Upper lobe of left lung (tissue), 6 donors: ENCODE measurements around the gene AOX1. TPM values are rescaled to one million over a fixed set of nuclear protein-coding genes. Genes with fewer than 3 reads are reported as not detected.
"Not testable (repeated sequence)": the region's sequence is repeated elsewhere in the genome, so short reads cannot be mapped to it uniquely, and the experiment has no call there.

Source experiments
- ATAC-seq, 2 donors: fragments of 200-7000 bp; cut with Tn5 transposase; one replicate each; pipeline ENCODE4 v1.9.1; 2022; ENCODE audit warnings: mild to moderate bottlenecking in 2 of 2, moderate library complexity in 2 of 2; ENCODE audit not compliant: low FRiP score in 2 of 2
- DNase-seq, 2 donors: peaks; one replicate each; pipeline ENCODE4 v3.0.0-alpha.2; 2019 to 2020
- H3K27ac ChIP-seq, 4 donors: fragments of 200-600 bp; sonication (generic); one replicate each; pipeline ENCODE4 v1.5.1; 2016 to 2019
- H3K27me3 ChIP-seq, 4 donors: fragments of 200-600 bp; sonication (generic); one replicate each; pipeline ENCODE4 v1.5.1; 2017 to 2019
- H3K36me3 ChIP-seq, 4 donors: fragments of 200-600 bp; sonication (generic); one replicate each; pipeline ENCODE4 v1.5.1; 2016 to 2019
- H3K4me1 ChIP-seq, 4 donors: fragments of 200-600 bp; sonication (generic); one replicate each; pipeline ENCODE4 v1.5.1; 2018 to 2019
- H3K4me3 ChIP-seq, 4 donors: fragments of 200-600 bp; sonication (generic); one replicate each; pipeline ENCODE4 v1.5.1; 2017 to 2019; ENCODE audit warnings: mild to moderate bottlenecking in 2 of 4, moderate library complexity in 1 of 4
- H3K9me3 ChIP-seq, 4 donors: fragments of 200-600 bp; sonication (generic); one replicate each; pipeline ENCODE4 v1.5.1; 2018 to 2019
- CTCF ChIP-seq, 6 experiments: fragments of 450-650 bp in 4 of 6; fragments of 200-600 bp in 2 of 6; sonication (generic) in 2 of 6; IDR thresholded peaks; one replicate each; pipeline ENCODE4 v1.5.1; 2016 to 2019; ENCODE audit warnings: antibody characterized with exemption in 6 of 6
- EP300 ChIP-seq, 4 donors: sonication (generic); formaldehyde crosslinking; IDR thresholded peaks; one replicate each; pipeline ENCODE4 v1.5.1; 2017; ENCODE audit warnings: antibody characterized with exemption in 4 of 4, control low read depth in 2 of 4
- POLR2A ChIP-seq, 4 donors: fragments of 450-650 bp; IDR thresholded peaks; one replicate each; pipeline ENCODE4 v1.5.1; 2016 to 2017; ENCODE audit warnings: antibody characterized with exemption in 4 of 4, mild to moderate bottlenecking in 2 of 4
- POLR2AphosphoS5 ChIP-seq, 2 donors: sonication (generic); formaldehyde crosslinking; IDR thresholded peaks; one replicate each; pipeline ENCODE4 v1.5.1; 2017; ENCODE audit warnings: antibody characterized with exemption in 2 of 2
- WGBS, 2 donors: methylation state at CpG; one replicate each; pipeline ENCODE4 v1.1.5; 2017 to 2018; 5-methylcytosine and 5-hydroxymethylcytosine counted together
- total RNA-seq, 6 donors: library from RNA; depleted of rRNA in 4 of 6; stranded (reverse); fragments of >200 nt in 4 of 6; gene quantifications; one replicate each; pipeline versions ENCODE4 v1.1.0 to v1.2.1, GENCODE V29; 2016 to 2021
- donor health status: DM: no; HTN: no; CAD: no; lungs with moderate emphysema.
- donor health status: DM: no; HTN: yes; CAD: no; lungs with severe emphysema.

The AOX1 gene
- total RNA-seq = 10 to 100 TPM in 5 of 6 donors, 1 to 10 TPM in 1; 8.7 to 49.0 (median 27.5) TPM

GRCh38 chr2:200585730-200586643 lies at the start of gene AOX1:
AOX1 (plus strand) TSS chr2:200586014; CDS start chr2:200586109, 95 bp downstream.
- WGBS, 2 donors = 1 to 8% methylated on average over 22 to 58 of the region's 62 CpGs
- peaks cover 4 to 14% (median 8%) of the 10 kb centered on the region in 4 donors for H3K4me1 ChIP-seq
- H3K9me3 ChIP-seq = no peaks in the 10 kb centered on the region
- H3K4me3 ChIP-seq = peak within 1 kb of the TSS; percentile 2 to 58 (median 49)
- peak; percentile 44 to 89 for DNase-seq
- peak within 1 kb of the TSS; percentile 29 to 72 (median 62) for H3K27ac ChIP-seq
- no peaks in the 10 kb centered on the region for H3K36me3 ChIP-seq
- peaks cover 0 to 2% (median 0%) of the 10 kb centered on the region in 4 donors for H3K27me3 ChIP-seq
- TF ChIP-seq CTCF (IDR thresholded peaks at IDR 0.05) (no peak), POLR2AphosphoS5 (IDR thresholded peaks at IDR 0.05) (no peak), EP300 (IDR thresholded peaks at IDR 0.05) (no peak), POLR2A (IDR thresholded peaks at IDR 0.05) (no peak)
- ATAC-seq = peak; percentile 74 to 91

GRCh38 chr2:200538139-200538538 lies 47.7 kb upstream of the AOX1 start:
- TF ChIP-seq EP300 (IDR thresholded peaks at IDR 0.05) = no peak
- TF ChIP-seq POLR2A (IDR thresholded peaks at IDR 0.05) = no peak
- no peak for TF ChIP-seq CTCF (IDR thresholded peaks at IDR 0.05)
- no peak for TF ChIP-seq POLR2AphosphoS5 (IDR thresholded peaks at IDR 0.05)
- ATAC-seq = no peak
- Histone ChIP-seq H3K4me3 (no peak overlapping the region), H3K27me3 (no peaks in the 10 kb centered on the region), H3K9me3 (no peaks in the 10 kb centered on the region), H3K27ac (no peak overlapping the region), H3K4me1 (no peaks in the 10 kb centered on the region), H3K36me3 (peaks cover 0 to 6% (median 0%) of the 10 kb centered on the region in 4 donors)
- DNase-seq = no peak
- WGBS, 2 donors = 93 to 100% methylated on average over 1 of the region's 1 CpG

GRCh38 chr2:200540793-200541192 lies 45.0 kb upstream of the AOX1 start:
- no peaks in the 10 kb centered on the region for H3K9me3 ChIP-seq
- DNase-seq = no peak
- TF ChIP-seq POLR2AphosphoS5 (IDR thresholded peaks at IDR 0.05) (no peak), EP300 (IDR thresholded peaks at IDR 0.05) (no peak), CTCF (IDR thresholded peaks at IDR 0.05) (no peak), POLR2A (IDR thresholded peaks at IDR 0.05) (no peak)
- H3K4me1 ChIP-seq = no peaks in the 10 kb centered on the region
- H3K27ac ChIP-seq = no peak overlapping the region
- H3K27me3 ChIP-seq = no peaks in the 10 kb centered on the region
- H3K4me3 ChIP-seq = no peak overlapping the region
- no peak for ATAC-seq
- H3K36me3 ChIP-seq = peaks cover 0 to 7% (median 0%) of the 10 kb centered on the region in 4 donors

GRCh38 chr2:200566596-200566995 lies 19.2 kb upstream of the AOX1 start:
- not testable (repeated sequence) for H3K9me3 ChIP-seq, H3K36me3 ChIP-seq, H3K27me3 ChIP-seq, ATAC-seq, H3K27ac ChIP-seq, H3K4me3 ChIP-seq, H3K4me1 ChIP-seq
- 90 to 96% methylated on average over 10 to 12 of the region's 12 CpGs for WGBS, 2 donors
- peak in 1 of 2 donors; percentile 61 for DNase-seq

GRCh38 chr2:200567932-200568331 lies 17.9 kb upstream of the AOX1 start:
- no peak for ATAC-seq
- no peak for DNase-seq
- H3K4me3 ChIP-seq = no peak overlapping the region

More at GRCh38 chr2:200567932-200568331, 17.9 kb upstream of the AOX1 start:
- Histone ChIP-seq H3K27ac (no peak overlapping the region), H3K4me1 (no peaks in the 10 kb centered on the region), H3K27me3 (no peaks in the 10 kb centered on the region), H3K36me3 (no peaks in the 10 kb centered on the region), H3K9me3 (no peaks in the 10 kb centered on the region)
- WGBS, 2 donors = 93 to 99% methylated on average over 3 of the region's 3 CpGs
- TF ChIP-seq POLR2A (IDR thresholded peaks at IDR 0.05) (no peak), CTCF (IDR thresholded peaks at IDR 0.05) (no peak), EP300 (IDR thresholded peaks at IDR 0.05) (no peak), POLR2AphosphoS5 (IDR thresholded peaks at IDR 0.05) (no peak)
